HepG2 (cell line): ENCODE measurements around the gene RNU6-8. TPM values are rescaled to one million over a fixed set of nuclear protein-coding genes. Genes with fewer than 3 reads are reported as not detected.

Source experiments
- ATAC-seq: fragments of 200-7000 bp; cut with Tn5 transposase; 3 replicates; pipeline ENCODE4 v1.9.1; 2020; ENCODE audit warnings: mild to moderate bottlenecking, moderate library complexity
- BruUV-seq: library from RNA; stranded (reverse); fragments of 400-500 nt; replicated peaks from 2 replicates; lab custom pipeline; 2021; lab: Mats Ljungman, UMichigan
- CTCF ChIA-PET: fragments of 300-600 bp; formaldehyde crosslinking; extraction: SDS; loops from one replicate; lab custom pipeline; 2021; ENCODE audit warnings: low total read pairs, inconsistent platforms, low intra/inter-chr PET ratio; lab: Yijun Ruan, JAX
- POLR2A ChIA-PET: fragments of 350-600 bp; sonication (Branson Sonifier 250); formaldehyde crosslinking; loops from one replicate; lab custom pipeline; 2020; ENCODE audit warnings: antibody characterized with exemption, inconsistent platforms; lab: Yijun Ruan, JAX
- DNase-seq: peaks from one replicate; pipeline ENCODE4 v3.0.0-alpha.2; 2015; ENCODE audit warnings: low spot score
- FAIRE-seq: peaks from 3 replicates; lab custom pipeline; 2011; peaks lifted over from hg19 to GRCh38; lab: Jason Lieb, UNC
- H2AFZ ChIP-seq: one replicate; pipeline ENCODE4 v1.6.1; 2011; ENCODE audit warnings: low read length, inconsistent platforms
- H3K27ac ChIP-seq: fragments of 300-600 bp; 3 replicates; pipeline ENCODE4 v1.8.0; 2011; ENCODE audit warnings: mixed run types, mild to moderate bottlenecking, mixed read lengths, low read length, inconsistent platforms; ENCODE audit not compliant: insufficient read depth; ENCODE audit errors: extremely low read length
- H3K27me3 ChIP-seq, 2 experiments: fragments of 200-600 bp in 1 of 2; 2 replicates in 1 of 2; 3 replicates in 1 of 2; pipeline versions ENCODE4 v1.6.0 to v1.8.0; 2011; ENCODE audit warnings: low read length in 2 of 2, mild to moderate bottlenecking in 2 of 2, moderate library complexity in 2 of 2, inconsistent platforms in 1 of 2; ENCODE audit not compliant: insufficient read depth in 2 of 2, control insufficient read depth in 1 of 2
- H3K36me3 ChIP-seq, 2 experiments: fragments of 200-600 bp in 1 of 2; replicated peaks in 1 of 2; 2 replicates in 1 of 2; 3 replicates in 1 of 2; pipeline versions ENCODE4 v1.5.1 to v1.8.0; 2011; ENCODE audit warnings: low read length in 2 of 2, inconsistent platforms in 1 of 2; ENCODE audit not compliant: insufficient read depth in 2 of 2, control insufficient read depth in 1 of 2
- H3K4me1 ChIP-seq: 2 replicates; pipeline ENCODE4 v1.5.1; 2012; ENCODE audit warnings: low read length, inconsistent platforms; ENCODE audit not compliant: insufficient read depth
- H3K4me2 ChIP-seq: 2 replicates; pipeline ENCODE4 v1.6.0; 2011; ENCODE audit warnings: low read depth, low read length, inconsistent platforms
- H3K4me3 ChIP-seq, 3 experiments: fragments of 200-600 bp in 1 of 3; sonication (generic), shearing (Covaris generic) in 1 of 3; replicated peaks in 1 of 3; 2 replicates each; pipeline ENCODE4 v1.5.1; 2011 to 2016; ENCODE audit warnings: low read length in 3 of 3, inconsistent platforms in 2 of 3, low read depth in 2 of 3, mild to moderate bottlenecking in 2 of 3, control low read depth in 1 of 3, mixed read lengths in 1 of 3; ENCODE audit not compliant: insufficient read depth in 1 of 3
- H3K79me2 ChIP-seq: one replicate; pipeline ENCODE4 v1.6.1; 2011; ENCODE audit warnings: low read length, inconsistent platforms; ENCODE audit not compliant: insufficient read depth
- H3K9ac ChIP-seq: 2 replicates; pipeline ENCODE4 v1.6.0; 2011; ENCODE audit warnings: mild to moderate bottlenecking, low read depth, low read length, inconsistent platforms; ENCODE audit not compliant: insufficient read depth
- H3K9me3 ChIP-seq: 2 replicates; pipeline ENCODE4 v1.5.1; 2012; ENCODE audit warnings: mild to moderate bottlenecking, low read length
- H4K20me1 ChIP-seq: 2 replicates; pipeline ENCODE4 v1.6.0; 2011; ENCODE audit warnings: inconsistent platforms, mild to moderate bottlenecking, low read length, moderate library complexity; ENCODE audit not compliant: insufficient read depth
- KLF12 ChIP-seq: sonication (generic); formaldehyde crosslinking; IDR thresholded peaks from 2 replicates; pipeline ENCODE4 v1.4.0; 2020; ENCODE audit warnings: missing genetic modification reagents, borderline replicate concordance
- MATR3 ChIP-seq: sonication (generic); formaldehyde crosslinking; IDR thresholded peaks from 2 replicates; pipeline ENCODE4 v1.4.0; 2020; ENCODE audit warnings: missing genetic modification reagents
- MZF1 ChIP-seq: sonication (generic); formaldehyde crosslinking; IDR thresholded peaks from 2 replicates; pipeline ENCODE4 v1.8.1; 2023; ENCODE audit warnings: mild to moderate bottlenecking, missing genetic modification reagents, borderline replicate concordance
- YY1 ChIP-seq: IDR thresholded peaks from 2 replicates; pipeline ENCODE4 v1.6.1; 2011; ENCODE audit warnings: low read length, low read depth, moderate library complexity, mild to moderate bottlenecking; ENCODE audit not compliant: insufficient read depth, insufficient replicate concordance
- ZFP36 ChIP-seq: fragments of 150-350 bp; IDR thresholded peaks from 2 replicates; pipeline ENCODE4 v1.6.1; 2018; ENCODE audit warnings: borderline replicate concordance, low read length, low read depth; ENCODE audit not compliant: partially characterized antibody
- ZNF768 ChIP-seq: sonication (generic); formaldehyde crosslinking; IDR thresholded peaks from 2 replicates; pipeline ENCODE4 v1.4.0; 2020; ENCODE audit warnings: missing genetic modification reagents
- in situ Hi-C: cut with HindIII; loops from 2 replicates; pipeline ENCODE4 v1.10.0; 2017; ENCODE audit warnings: low pct_unique_long_range_greater_than_20kb; ENCODE audit not compliant: extremely low pct_ligation_motif_present
- intact Hi-C: fragments of 100-400 bp; cut with micrococcal nuclease; formaldehyde crosslinking; loops from one replicate; pipeline ENCODE4 v1.10.0; 2022; ENCODE audit not compliant: unreplicated experiment
- polyA plus RNA-seq, 8 experiments: library from polyadenylated mRNA; depleted of rRNA in 3 of 8; stranded (reverse) in 7 of 8; unstranded in 1 of 8; fragments of >200 nt; fragmentation: Illumina TruSeq in 4 of 8; extraction: Trizol in 4 of 8; gene quantifications; 2 replicates each; pipeline versions ENCODE4 v1.2.1 to v1.2.3, GENCODE V29; 2011 to 2016; ENCODE audit warnings: low read depth in 4 of 8, missing spikeins in 1 of 8, mixed read lengths in 1 of 8; ENCODE audit not compliant: insufficient read depth in 1 of 8
- total RNA-seq, 5 experiments: library from RNA; depleted of rRNA; stranded (reverse); fragments of >200 nt; fragmentation: Illumina TruSeq; extraction: Trizol; gene quantifications; 2 replicates each; pipeline ENCODE4 v1.2.3, GENCODE V29; 2016; ENCODE audit warnings: low read depth in 1 of 5
- TF ChIP-seq, protein P1 (sequence below): sonication (generic); formaldehyde crosslinking; IDR thresholded peaks from 2 replicates; pipeline ENCODE4 v1.4.0; 2020; ENCODE audit warnings: mild to moderate bottlenecking, missing genetic modification reagents
- TF ChIP-seq, protein P2 (sequence below), 2 experiments: IDR thresholded peaks; 2 replicates each; pipeline ENCODE4 v1.6.1; 2011 to 2012; ENCODE audit warnings: low read length in 2 of 2, borderline replicate concordance in 1 of 2, low read depth in 1 of 2, mild to moderate bottlenecking in 1 of 2, moderate library complexity in 1 of 2
- TF ChIP-seq, protein P3 (sequence below): IDR thresholded peaks from 2 replicates; pipeline ENCODE4 v1.6.1; 2012; ENCODE audit warnings: low read length, improper control_type of control experiment
- TF ChIP-seq, protein P4 (sequence below): sonication (generic); formaldehyde crosslinking; IDR thresholded peaks from 2 replicates; pipeline ENCODE4 v1.4.0; 2020; ENCODE audit warnings: mild to moderate bottlenecking, missing genetic modification reagents

The RNU6-8 gene
- total and polyA plus RNA-seq, 2 of the 13 experiments (the other 11 are each of a cell fraction or from before 2014, with no cell fraction given), result under 0.01 TPM; not detected in 1

DNA sequence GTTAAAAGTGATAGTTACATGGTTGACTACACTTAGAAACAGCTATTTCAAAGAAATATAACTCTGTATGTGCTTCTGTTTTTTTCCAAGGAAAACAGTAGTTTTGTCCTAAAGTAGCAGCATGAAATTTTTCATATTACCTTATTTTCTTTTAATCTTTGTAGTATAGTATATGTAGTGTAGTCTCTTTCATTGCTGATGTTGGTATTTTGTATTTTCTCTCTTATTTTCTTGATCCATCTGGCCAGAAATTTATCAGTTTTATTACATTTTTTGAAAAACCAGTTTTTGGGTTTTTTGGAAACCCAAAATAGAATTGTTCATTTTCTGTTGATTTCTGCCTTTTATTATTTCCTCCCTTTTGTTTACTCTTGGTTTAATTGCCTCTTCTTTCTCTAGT is 6.4 kb upstream of the RNU6-8 start:
- Histone ChIP-seq H3K9me3 (no peaks in the 10 kb centered on the region), H3K9ac (no peak overlapping the region), H3K4me3 (no peak overlapping the region), H2AFZ (no peak overlapping the region), H3K36me3 (no peaks in the 10 kb centered on the region), H3K79me2 (no peaks in the 10 kb centered on the region), H3K4me2 (no peak overlapping the region), H3K27ac (no peak overlapping the region), H3K4me1 (peaks cover 4% of the 10 kb centered on the region), H4K20me1 (no peaks in the 10 kb centered on the region), H3K27me3 (no peaks in the 10 kb centered on the region; a peak in 1 of 5 replicates)
- intact Hi-C loops (loop anchor here (10.0 kb wide), 1 partner anchor 1005 kb away; the partner anchor contains the start of gene HECTD1), in situ Hi-C loops (no loop called here)
- FAIRE-seq (no peak), DNase-seq (no peak), ATAC-seq (no peak)
- ChIA-PET POLR2A (interaction anchor here (1.5 kb wide), 1 partner anchor 133 kb away, joined by 3 read pairs; the partner anchor contains the start of gene ARHGAP5), CTCF (no interaction called here)
- no TSS peak for BruUV-seq
- TF ChIP-seq, protein P1, sequence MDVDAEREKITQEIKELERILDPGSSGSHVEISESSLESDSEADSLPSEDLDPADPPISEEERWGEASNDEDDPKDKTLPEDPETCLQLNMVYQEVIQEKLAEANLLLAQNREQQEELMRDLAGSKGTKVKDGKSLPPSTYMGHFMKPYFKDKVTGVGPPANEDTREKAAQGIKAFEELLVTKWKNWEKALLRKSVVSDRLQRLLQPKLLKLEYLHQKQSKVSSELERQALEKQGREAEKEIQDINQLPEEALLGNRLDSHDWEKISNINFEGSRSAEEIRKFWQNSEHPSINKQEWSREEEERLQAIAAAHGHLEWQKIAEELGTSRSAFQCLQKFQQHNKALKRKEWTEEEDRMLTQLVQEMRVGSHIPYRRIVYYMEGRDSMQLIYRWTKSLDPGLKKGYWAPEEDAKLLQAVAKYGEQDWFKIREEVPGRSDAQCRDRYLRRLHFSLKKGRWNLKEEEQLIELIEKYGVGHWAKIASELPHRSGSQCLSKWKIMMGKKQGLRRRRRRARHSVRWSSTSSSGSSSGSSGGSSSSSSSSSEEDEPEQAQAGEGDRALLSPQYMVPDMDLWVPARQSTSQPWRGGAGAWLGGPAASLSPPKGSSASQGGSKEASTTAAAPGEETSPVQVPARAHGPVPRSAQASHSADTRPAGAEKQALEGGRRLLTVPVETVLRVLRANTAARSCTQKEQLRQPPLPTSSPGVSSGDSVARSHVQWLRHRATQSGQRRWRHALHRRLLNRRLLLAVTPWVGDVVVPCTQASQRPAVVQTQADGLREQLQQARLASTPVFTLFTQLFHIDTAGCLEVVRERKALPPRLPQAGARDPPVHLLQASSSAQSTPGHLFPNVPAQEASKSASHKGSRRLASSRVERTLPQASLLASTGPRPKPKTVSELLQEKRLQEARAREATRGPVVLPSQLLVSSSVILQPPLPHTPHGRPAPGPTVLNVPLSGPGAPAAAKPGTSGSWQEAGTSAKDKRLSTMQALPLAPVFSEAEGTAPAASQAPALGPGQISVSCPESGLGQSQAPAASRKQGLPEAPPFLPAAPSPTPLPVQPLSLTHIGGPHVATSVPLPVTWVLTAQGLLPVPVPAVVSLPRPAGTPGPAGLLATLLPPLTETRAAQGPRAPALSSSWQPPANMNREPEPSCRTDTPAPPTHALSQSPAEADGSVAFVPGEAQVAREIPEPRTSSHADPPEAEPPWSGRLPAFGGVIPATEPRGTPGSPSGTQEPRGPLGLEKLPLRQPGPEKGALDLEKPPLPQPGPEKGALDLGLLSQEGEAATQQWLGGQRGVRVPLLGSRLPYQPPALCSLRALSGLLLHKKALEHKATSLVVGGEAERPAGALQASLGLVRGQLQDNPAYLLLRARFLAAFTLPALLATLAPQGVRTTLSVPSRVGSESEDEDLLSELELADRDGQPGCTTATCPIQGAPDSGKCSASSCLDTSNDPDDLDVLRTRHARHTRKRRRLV (CRISPR knock-in tag), result no peak
- TF ChIP-seq YY1, result no peak
- TF ChIP-seq ZFP36, result no peak
- no peak for TF ChIP-seq MZF1 (CRISPR knock-in tag)
- TF ChIP-seq KLF12 (CRISPR knock-in tag), result no peak
- no peak for TF ChIP-seq ZNF768 (CRISPR knock-in tag)
- TF ChIP-seq, protein P2, sequence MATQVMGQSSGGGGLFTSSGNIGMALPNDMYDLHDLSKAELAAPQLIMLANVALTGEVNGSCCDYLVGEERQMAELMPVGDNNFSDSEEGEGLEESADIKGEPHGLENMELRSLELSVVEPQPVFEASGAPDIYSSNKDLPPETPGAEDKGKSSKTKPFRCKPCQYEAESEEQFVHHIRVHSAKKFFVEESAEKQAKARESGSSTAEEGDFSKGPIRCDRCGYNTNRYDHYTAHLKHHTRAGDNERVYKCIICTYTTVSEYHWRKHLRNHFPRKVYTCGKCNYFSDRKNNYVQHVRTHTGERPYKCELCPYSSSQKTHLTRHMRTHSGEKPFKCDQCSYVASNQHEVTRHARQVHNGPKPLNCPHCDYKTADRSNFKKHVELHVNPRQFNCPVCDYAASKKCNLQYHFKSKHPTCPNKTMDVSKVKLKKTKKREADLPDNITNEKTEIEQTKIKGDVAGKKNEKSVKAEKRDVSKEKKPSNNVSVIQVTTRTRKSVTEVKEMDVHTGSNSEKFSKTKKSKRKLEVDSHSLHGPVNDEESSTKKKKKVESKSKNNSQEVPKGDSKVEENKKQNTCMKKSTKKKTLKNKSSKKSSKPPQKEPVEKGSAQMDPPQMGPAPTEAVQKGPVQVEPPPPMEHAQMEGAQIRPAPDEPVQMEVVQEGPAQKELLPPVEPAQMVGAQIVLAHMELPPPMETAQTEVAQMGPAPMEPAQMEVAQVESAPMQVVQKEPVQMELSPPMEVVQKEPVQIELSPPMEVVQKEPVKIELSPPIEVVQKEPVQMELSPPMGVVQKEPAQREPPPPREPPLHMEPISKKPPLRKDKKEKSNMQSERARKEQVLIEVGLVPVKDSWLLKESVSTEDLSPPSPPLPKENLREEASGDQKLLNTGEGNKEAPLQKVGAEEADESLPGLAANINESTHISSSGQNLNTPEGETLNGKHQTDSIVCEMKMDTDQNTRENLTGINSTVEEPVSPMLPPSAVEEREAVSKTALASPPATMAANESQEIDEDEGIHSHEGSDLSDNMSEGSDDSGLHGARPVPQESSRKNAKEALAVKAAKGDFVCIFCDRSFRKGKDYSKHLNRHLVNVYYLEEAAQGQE (IDR thresholded peaks at IDR 0.05; ENCODE audit: borderline replicate concordance in 1 of 2, low read depth in 1 of 2, low read length in 2 of 2), result no peak
- TF ChIP-seq, protein P3, sequence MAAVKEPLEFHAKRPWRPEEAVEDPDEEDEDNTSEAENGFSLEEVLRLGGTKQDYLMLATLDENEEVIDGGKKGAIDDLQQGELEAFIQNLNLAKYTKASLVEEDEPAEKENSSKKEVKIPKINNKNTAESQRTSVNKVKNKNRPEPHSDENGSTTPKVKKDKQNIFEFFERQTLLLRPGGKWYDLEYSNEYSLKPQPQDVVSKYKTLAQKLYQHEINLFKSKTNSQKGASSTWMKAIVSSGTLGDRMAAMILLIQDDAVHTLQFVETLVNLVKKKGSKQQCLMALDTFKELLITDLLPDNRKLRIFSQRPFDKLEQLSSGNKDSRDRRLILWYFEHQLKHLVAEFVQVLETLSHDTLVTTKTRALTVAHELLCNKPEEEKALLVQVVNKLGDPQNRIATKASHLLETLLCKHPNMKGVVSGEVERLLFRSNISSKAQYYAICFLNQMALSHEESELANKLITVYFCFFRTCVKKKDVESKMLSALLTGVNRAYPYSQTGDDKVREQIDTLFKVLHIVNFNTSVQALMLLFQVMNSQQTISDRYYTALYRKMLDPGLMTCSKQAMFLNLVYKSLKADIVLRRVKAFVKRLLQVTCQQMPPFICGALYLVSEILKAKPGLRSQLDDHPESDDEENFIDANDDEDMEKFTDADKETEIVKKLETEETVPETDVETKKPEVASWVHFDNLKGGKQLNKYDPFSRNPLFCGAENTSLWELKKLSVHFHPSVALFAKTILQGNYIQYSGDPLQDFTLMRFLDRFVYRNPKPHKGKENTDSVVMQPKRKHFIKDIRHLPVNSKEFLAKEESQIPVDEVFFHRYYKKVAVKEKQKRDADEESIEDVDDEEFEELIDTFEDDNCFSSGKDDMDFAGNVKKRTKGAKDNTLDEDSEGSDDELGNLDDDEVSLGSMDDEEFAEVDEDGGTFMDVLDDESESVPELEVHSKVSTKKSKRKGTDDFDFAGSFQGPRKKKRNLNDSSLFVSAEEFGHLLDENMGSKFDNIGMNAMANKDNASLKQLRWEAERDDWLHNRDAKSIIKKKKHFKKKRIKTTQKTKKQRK, result no peak
- TF ChIP-seq, protein P4, sequence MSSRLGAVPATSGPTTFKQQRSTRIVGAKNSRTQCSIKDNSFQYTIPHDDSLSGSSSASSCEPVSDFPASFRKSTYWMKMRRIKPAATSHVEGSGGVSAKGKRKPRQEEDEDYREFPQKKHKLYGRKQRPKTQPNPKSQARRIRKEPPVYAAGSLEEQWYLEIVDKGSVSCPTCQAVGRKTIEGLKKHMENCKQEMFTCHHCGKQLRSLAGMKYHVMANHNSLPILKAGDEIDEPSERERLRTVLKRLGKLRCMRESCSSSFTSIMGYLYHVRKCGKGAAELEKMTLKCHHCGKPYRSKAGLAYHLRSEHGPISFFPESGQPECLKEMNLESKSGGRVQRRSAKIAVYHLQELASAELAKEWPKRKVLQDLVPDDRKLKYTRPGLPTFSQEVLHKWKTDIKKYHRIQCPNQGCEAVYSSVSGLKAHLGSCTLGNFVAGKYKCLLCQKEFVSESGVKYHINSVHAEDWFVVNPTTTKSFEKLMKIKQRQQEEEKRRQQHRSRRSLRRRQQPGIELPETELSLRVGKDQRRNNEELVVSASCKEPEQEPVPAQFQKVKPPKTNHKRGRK, result no peak
- no peak for TF ChIP-seq MATR3 (CRISPR knock-in tag)
- TF ChIP-seq, all 625 proteins: peak for 0
